ENCODE data around the gene SMC1A. TPM values are rescaled to one million over a fixed set of nuclear protein-coding genes. Genes with fewer than 3 reads are reported as not detected.
"Not testable (repeated sequence)": the region's sequence is repeated elsewhere in the genome, so short reads cannot be mapped to it uniquely, and the experiment has no call there.

SMC1A gene
- total RNA-seq, 1 experiment from 2014 or later = 89.3 TPM

DNA sequence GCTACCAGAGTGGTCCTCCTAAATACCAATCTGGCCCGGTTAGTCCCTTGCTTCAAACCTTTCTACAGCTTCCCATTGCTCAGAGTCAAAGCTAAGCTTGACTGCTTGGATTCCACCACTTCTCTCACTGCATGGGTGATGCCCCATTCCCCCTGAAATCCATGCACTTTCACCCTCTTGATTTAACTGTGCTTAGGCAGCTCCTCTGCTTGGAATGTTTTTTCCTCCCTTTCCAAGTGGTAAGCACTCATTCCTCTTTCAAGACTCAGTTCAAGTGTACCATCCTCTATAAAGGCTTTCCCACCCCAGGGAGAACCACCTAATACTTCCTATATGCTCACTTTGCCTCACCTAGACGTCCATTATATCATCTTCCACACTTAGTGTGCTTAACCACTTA is 49.1 kb downstream of the SMC1A start:
- Mint-ChIP-seq H3K4me1 (no peaks in the 10 kb centered on the region), H3K9me3 (peaks cover 5% of the 10 kb centered on the region; the same call in 1 of the 2 replicates), H3K27me3 (ENCODE audit: low read depth) (no peaks in the 10 kb centered on the region; the same call in 1 of the 2 replicates), H3K27ac (no peak overlapping the region), H3K4me3 (no peak overlapping the region), H3K36me3 (peaks cover 2% of the 10 kb centered on the region)
- POLR2A ChIA-PET = no interaction called here
- CTCF ChIA-PET = interaction anchor here (1.9 kb wide), 1 partner anchor 55 kb away, joined by 15 read pairs; no protein-coding TSS in a partner anchor
- ATAC-seq = no peak
- TF ChIP-seq, protein P1, sequence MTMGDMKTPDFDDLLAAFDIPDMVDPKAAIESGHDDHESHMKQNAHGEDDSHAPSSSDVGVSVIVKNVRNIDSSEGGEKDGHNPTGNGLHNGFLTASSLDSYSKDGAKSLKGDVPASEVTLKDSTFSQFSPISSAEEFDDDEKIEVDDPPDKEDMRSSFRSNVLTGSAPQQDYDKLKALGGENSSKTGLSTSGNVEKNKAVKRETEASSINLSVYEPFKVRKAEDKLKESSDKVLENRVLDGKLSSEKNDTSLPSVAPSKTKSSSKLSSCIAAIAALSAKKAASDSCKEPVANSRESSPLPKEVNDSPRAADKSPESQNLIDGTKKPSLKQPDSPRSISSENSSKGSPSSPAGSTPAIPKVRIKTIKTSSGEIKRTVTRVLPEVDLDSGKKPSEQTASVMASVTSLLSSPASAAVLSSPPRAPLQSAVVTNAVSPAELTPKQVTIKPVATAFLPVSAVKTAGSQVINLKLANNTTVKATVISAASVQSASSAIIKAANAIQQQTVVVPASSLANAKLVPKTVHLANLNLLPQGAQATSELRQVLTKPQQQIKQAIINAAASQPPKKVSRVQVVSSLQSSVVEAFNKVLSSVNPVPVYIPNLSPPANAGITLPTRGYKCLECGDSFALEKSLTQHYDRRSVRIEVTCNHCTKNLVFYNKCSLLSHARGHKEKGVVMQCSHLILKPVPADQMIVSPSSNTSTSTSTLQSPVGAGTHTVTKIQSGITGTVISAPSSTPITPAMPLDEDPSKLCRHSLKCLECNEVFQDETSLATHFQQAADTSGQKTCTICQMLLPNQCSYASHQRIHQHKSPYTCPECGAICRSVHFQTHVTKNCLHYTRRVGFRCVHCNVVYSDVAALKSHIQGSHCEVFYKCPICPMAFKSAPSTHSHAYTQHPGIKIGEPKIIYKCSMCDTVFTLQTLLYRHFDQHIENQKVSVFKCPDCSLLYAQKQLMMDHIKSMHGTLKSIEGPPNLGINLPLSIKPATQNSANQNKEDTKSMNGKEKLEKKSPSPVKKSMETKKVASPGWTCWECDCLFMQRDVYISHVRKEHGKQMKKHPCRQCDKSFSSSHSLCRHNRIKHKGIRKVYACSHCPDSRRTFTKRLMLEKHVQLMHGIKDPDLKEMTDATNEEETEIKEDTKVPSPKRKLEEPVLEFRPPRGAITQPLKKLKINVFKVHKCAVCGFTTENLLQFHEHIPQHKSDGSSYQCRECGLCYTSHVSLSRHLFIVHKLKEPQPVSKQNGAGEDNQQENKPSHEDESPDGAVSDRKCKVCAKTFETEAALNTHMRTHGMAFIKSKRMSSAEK (CRISPR knock-in tag; IDR thresholded peaks at IDR 0.05; ENCODE audit: borderline replicate concordance) = no peak
- TF ChIP-seq RORB (CRISPR knock-in tag; IDR thresholded peaks at IDR 0.05) (no peak), SOX15 (CRISPR knock-in tag; IDR thresholded peaks at IDR 0.05) (no peak), ZNF317 (CRISPR knock-in tag; IDR thresholded peaks at IDR 0.05; ENCODE audit: borderline replicate concordance, low read depth) (no peak), ZNF396 (CRISPR knock-in tag; IDR thresholded peaks at IDR 0.05; ENCODE audit: borderline replicate concordance) (no peak), TCF7 (CRISPR knock-in tag; IDR thresholded peaks at IDR 0.05; ENCODE audit: low read depth) (no peak), TEAD4 (CRISPR knock-in tag; IDR thresholded peaks at IDR 0.05) (no peak), ZNF263 (CRISPR knock-in tag; IDR thresholded peaks at IDR 0.05; ENCODE audit: low read depth) (no peak), ZNF232 (CRISPR knock-in tag; IDR thresholded peaks at IDR 0.05) (no peak), NFATC4 (CRISPR knock-in tag; IDR thresholded peaks at IDR 0.05) (no peak)
- TF ChIP-seq, protein P2, sequence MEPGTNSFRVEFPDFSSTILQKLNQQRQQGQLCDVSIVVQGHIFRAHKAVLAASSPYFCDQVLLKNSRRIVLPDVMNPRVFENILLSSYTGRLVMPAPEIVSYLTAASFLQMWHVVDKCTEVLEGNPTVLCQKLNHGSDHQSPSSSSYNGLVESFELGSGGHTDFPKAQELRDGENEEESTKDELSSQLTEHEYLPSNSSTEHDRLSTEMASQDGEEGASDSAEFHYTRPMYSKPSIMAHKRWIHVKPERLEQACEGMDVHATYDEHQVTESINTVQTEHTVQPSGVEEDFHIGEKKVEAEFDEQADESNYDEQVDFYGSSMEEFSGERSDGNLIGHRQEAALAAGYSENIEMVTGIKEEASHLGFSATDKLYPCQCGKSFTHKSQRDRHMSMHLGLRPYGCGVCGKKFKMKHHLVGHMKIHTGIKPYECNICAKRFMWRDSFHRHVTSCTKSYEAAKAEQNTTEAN (CRISPR knock-in tag; IDR thresholded peaks at IDR 0.05) = no peak
- TF ChIP-seq, protein P3, sequence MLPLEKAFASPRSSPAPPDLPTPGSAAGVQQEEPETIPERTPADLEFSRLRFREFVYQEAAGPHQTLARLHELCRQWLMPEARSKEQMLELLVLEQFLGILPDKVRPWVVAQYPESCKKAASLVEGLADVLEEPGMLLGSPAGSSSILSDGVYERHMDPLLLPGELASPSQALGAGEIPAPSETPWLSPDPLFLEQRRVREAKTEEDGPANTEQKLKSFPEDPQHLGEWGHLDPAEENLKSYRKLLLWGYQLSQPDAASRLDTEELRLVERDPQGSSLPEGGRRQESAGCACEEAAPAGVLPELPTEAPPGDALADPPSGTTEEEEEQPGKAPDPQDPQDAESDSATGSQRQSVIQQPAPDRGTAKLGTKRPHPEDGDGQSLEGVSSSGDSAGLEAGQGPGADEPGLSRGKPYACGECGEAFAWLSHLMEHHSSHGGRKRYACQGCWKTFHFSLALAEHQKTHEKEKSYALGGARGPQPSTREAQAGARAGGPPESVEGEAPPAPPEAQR (CRISPR knock-in tag; IDR thresholded peaks at IDR 0.05) = no peak
- TF ChIP-seq, protein P4, sequence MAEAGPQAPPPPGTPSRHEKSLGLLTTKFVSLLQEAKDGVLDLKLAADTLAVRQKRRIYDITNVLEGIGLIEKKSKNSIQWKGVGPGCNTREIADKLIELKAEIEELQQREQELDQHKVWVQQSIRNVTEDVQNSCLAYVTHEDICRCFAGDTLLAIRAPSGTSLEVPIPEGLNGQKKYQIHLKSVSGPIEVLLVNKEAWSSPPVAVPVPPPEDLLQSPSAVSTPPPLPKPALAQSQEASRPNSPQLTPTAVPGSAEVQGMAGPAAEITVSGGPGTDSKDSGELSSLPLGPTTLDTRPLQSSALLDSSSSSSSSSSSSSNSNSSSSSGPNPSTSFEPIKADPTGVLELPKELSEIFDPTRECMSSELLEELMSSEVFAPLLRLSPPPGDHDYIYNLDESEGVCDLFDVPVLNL (CRISPR knock-in tag; IDR thresholded peaks at IDR 0.05; ENCODE audit: borderline replicate concordance, low read depth) = no peak
- DNase-seq (ENCODE audit: low spot score) = no peak

DNA sequence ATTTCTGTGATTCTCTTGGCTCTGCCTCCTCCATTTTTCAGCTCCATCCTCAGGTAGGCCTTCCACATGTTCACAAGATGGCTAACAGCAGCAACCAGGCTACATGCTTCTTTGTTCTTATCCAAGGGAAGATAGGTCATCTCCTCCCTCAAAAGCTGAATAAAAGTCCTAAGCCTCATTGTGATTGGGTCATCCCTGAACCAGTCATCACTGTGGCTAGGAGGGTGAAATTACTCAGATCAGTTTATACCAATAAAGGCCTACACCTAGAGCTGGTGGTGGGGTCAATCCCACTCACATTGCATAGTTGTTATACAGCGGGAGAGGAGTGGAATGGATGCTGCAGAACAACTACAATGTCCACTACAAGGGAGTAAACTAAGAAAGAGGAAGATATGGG is 56.0 kb downstream of the SMC1A start:
- H3K36me3 Mint-ChIP-seq; H3K9me3 Mint-ChIP-seq; DNase-seq (ENCODE audit: low spot score); H3K27me3 Mint-ChIP-seq (ENCODE audit: low read depth); H3K4me3 Mint-ChIP-seq; H3K27ac Mint-ChIP-seq; ATAC-seq; POLR2A ChIA-PET; CTCF ChIA-PET; H3K4me1 Mint-ChIP-seq: not testable (repeated sequence)

DNA sequence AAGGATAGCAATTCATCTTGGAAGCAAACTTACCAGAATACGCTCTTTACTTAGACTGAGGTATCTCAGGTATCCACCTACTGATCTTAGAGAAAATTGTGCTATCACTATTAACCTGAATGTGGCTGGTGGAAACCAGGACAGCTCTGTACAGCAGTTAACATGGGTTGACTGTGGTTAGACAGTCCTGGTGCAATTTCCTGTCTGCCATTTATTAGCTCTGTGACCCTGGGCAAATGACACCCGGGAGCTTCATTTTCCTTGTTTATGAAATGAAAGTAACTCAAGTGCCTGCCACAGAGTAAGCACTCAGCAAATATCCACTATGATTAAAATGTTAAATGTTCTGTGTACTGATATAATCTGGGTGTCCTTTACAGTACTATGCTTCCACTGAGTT is 60.0 kb downstream of the SMC1A start:
- no peak for DNase-seq (ENCODE audit: low spot score)
- ATAC-seq = no peak
- POLR2A ChIA-PET = interaction anchor here (0.6 kb wide), 1 partner anchor 118 kb away, joined by 3 read pairs; no protein-coding TSS in a partner anchor
- Mint-ChIP-seq H3K4me3 (no peak overlapping the region), H3K9me3 (no peaks in the 10 kb centered on the region), H3K27me3 (ENCODE audit: low read depth) (no peaks in the 10 kb centered on the region; the same call in 1 of the 2 replicates), H3K4me1 (peaks cover 3% of the 10 kb centered on the region; the same call in 1 of the 2 replicates), H3K27ac (no peak overlapping the region), H3K36me3 (no peaks in the 10 kb centered on the region)
- CTCF ChIA-PET = no interaction called here
- TF ChIP-seq SP1 (CRISPR knock-in tag; conservative IDR thresholded peaks at IDR 0.05) (no peak), KAT7 (CRISPR knock-in tag; IDR thresholded peaks at IDR 0.05; ENCODE audit: borderline replicate concordance) (no peak), TCF7 (CRISPR knock-in tag; IDR thresholded peaks at IDR 0.05; ENCODE audit: low read depth) (no peak), NFE2L1 (CRISPR knock-in tag; IDR thresholded peaks at IDR 0.05) (no peak), JUN (CRISPR knock-in tag; IDR thresholded peaks at IDR 0.05) (no peak)
- TF ChIP-seq, protein P5, sequence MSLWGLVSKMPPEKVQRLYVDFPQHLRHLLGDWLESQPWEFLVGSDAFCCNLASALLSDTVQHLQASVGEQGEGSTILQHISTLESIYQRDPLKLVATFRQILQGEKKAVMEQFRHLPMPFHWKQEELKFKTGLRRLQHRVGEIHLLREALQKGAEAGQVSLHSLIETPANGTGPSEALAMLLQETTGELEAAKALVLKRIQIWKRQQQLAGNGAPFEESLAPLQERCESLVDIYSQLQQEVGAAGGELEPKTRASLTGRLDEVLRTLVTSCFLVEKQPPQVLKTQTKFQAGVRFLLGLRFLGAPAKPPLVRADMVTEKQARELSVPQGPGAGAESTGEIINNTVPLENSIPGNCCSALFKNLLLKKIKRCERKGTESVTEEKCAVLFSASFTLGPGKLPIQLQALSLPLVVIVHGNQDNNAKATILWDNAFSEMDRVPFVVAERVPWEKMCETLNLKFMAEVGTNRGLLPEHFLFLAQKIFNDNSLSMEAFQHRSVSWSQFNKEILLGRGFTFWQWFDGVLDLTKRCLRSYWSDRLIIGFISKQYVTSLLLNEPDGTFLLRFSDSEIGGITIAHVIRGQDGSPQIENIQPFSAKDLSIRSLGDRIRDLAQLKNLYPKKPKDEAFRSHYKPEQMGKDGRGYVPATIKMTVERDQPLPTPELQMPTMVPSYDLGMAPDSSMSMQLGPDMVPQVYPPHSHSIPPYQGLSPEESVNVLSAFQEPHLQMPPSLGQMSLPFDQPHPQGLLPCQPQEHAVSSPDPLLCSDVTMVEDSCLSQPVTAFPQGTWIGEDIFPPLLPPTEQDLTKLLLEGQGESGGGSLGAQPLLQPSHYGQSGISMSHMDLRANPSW (CRISPR knock-in tag; conservative IDR thresholded peaks at IDR 0.05; ENCODE audit: low read depth) = no peak
- TF ChIP-seq, protein P6, sequence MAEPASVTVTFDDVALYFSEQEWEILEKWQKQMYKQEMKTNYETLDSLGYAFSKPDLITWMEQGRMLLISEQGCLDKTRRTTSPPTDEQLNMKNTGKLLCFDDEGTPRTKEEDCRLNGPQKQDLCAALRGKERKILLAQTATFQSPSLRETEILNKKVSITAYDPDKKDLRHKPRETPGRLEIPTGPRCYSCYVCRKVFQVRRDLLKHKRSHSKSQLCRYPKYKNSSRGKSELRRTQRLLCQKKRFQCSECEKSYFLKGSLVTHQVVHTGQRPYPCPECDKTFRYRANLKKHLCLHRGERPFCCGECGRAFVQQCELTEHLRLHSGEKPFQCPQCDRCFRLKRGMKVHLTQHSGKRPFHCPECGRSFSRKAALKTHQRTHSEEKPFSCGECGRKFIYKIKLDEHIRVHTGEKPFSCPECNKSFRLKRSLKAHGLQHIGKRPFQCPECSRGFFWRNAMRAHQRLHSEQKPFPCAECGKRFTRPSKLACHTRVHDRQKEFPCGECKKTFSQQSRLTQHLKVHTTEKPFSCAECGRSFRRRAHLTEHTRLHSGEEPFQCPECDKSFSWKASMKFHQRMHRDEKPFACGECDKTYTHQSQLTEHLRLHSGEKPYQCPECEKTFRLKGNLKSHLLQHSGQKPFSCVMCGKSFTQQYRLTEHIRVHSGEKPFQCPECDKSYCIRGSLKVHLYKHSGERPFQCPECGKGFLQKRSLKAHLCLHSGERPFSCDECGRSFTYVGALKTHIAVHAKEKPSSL (CRISPR knock-in tag; conservative IDR thresholded peaks at IDR 0.05) = no peak

Measured in WTC11 (cell line).